Measurements from ENCODE around the gene KCNH6. TPM values are rescaled to one million over a fixed set of nuclear protein-coding genes. Genes with fewer than 3 reads are reported as not detected.

KCNH6 gene
- polyA plus RNA-seq, 1 of the 3 experiments (the other 2 are of a cell fraction) = 0.15 TPM

- H3K27ac ChIP-seq (ENCODE audit: low read depth in 2 of 2, low read length in 1 of 2) = no peak overlapping the region
- no peaks in the 10 kb centered on the region for H3K9me3 ChIP-seq
- H3K79me2 ChIP-seq (ENCODE audit: insufficient read depth) = no peaks in the 10 kb centered on the region
- CTCF ChIA-PET = interaction anchor here (1.0 to 4.3 kb wide), 6 partner anchors 9 to 121 kb away, joined by 3 to 25 read pairs (median 3); no protein-coding TSS in a partner anchor
- DNase-seq = no peak
- no peak overlapping the region for H3K4me3 ChIP-seq (ENCODE audit: low read depth in 2 of 2, low read length in 1 of 2)
- WGBS (ENCODE audit: low lambda C conversion rate) = 89% methylated on average over 20 of the region's 22 CpGs
- H3F3A ChIP-seq (replicated peaks; ENCODE audit: insufficient read depth) = no peaks in the 10 kb centered on the region
- H3K27me3 ChIP-seq (ENCODE audit: insufficient read depth) = no peaks in the 10 kb centered on the region
- no peaks in the 10 kb centered on the region for H3K9me2 ChIP-seq
- H3K9ac ChIP-seq = no peak overlapping the region
- H3K36me3 ChIP-seq (replicated peaks in 1 of 2; ENCODE audit: control insufficient read depth in 1 of 2, insufficient read depth in 2 of 2, low read length in 1 of 2) = no peaks in the 10 kb centered on the region
- H4K20me1 ChIP-seq (ENCODE audit: insufficient read depth) = no peaks in the 10 kb centered on the region
- TF ChIP-seq NRF1 (IDR thresholded peaks at IDR 0.05; ENCODE audit: low read depth, low read length) = no peak
- no peak overlapping the region for H3K4me2 ChIP-seq
- H3K4me1 ChIP-seq (ENCODE audit: control insufficient read depth in 1 of 2, insufficient read depth in 2 of 2, low read depth in 1 of 2, low read length in 1 of 2) = peaks cover 0 to 7% of the 10 kb centered on the region in 2 experiments; a peak in 1 of 4 replicates
- no peak overlapping the region for H2AFZ ChIP-seq (ENCODE audit: low read depth)
- POLR2A ChIA-PET = interaction anchor here (0.6 to 1.5 kb wide), 3 partner anchors 10 to 11 kb away, joined by 3 to 4 read pairs (median 3); no protein-coding TSS in a partner anchor
These were observed 32.2 kb upstream of the KCNH6 start for GRCh38 chr17:63490858-63491400.

- ChIA-PET CTCF (interaction anchor here (0.9 to 4.3 kb wide), 6 partner anchors 9 to 120 kb away, joined by 3 to 25 read pairs (median 3); no protein-coding TSS in a partner anchor), POLR2A (interaction anchor here (1.5 kb wide), 2 partner anchors 10 to 12 kb away, joined by 3 to 4 read pairs; no protein-coding TSS in a partner anchor)
- no peak overlapping the region for H3K4me2 ChIP-seq
- no peaks in the 10 kb centered on the region for H3K9me3 ChIP-seq
- no peak overlapping the region for H3K4me3 ChIP-seq (ENCODE audit: low read depth in 2 of 2, low read length in 1 of 2)
- WGBS (ENCODE audit: low lambda C conversion rate) = 74% methylated on average over 8 of the region's 8 CpGs
- no peaks in the 10 kb centered on the region for H4K20me1 ChIP-seq (ENCODE audit: insufficient read depth)
- DNase-seq = no peak
- H3K79me2 ChIP-seq (ENCODE audit: insufficient read depth) = no peaks in the 10 kb centered on the region
- H3F3A ChIP-seq (replicated peaks; ENCODE audit: insufficient read depth) = no peaks in the 10 kb centered on the region
- no peaks in the 10 kb centered on the region for H3K27me3 ChIP-seq (ENCODE audit: insufficient read depth)
- no peak overlapping the region for H3K27ac ChIP-seq (ENCODE audit: low read depth in 2 of 2, low read length in 1 of 2)
- H3K9me2 ChIP-seq = no peaks in the 10 kb centered on the region
- H3K4me1 ChIP-seq (ENCODE audit: control insufficient read depth in 1 of 2, insufficient read depth in 2 of 2, low read depth in 1 of 2, low read length in 1 of 2) = peaks cover 0 to 12% of the 10 kb centered on the region in 2 experiments; a peak in 1 of 4 replicates
- no peak for TF ChIP-seq USF2 (IDR thresholded peaks at IDR 0.05; ENCODE audit: borderline replicate concordance, low read depth, low read length)
- TF ChIP-seq NRF1 (IDR thresholded peaks at IDR 0.05; ENCODE audit: low read depth, low read length) = no peak
- TF ChIP-seq RAD21 (IDR thresholded peaks at IDR 0.05; ENCODE audit: low read length) = no peak
- TF ChIP-seq NFIC (IDR thresholded peaks at IDR 0.05; ENCODE audit: borderline replicate concordance) = no peak
- no peak for TF ChIP-seq YY1 (IDR thresholded peaks at IDR 0.05; ENCODE audit: low read depth)
- no peak for TF ChIP-seq TEAD4 (IDR thresholded peaks at IDR 0.05; ENCODE audit: borderline replicate concordance, insufficient read depth)
- no peak for TF ChIP-seq REST (IDR thresholded peaks at IDR 0.05; ENCODE audit: low read depth, low read length)
- H3K36me3 ChIP-seq (replicated peaks in 1 of 2; ENCODE audit: control insufficient read depth in 1 of 2, insufficient read depth in 2 of 2, low read length in 1 of 2) = no peaks in the 10 kb centered on the region
- no peak overlapping the region for H3K9ac ChIP-seq
- H2AFZ ChIP-seq (ENCODE audit: low read depth) = no peak overlapping the region
These were observed 31.7 kb upstream of the KCNH6 start for GRCh38 chr17:63491413-63491812.

Data from SK-N-SH (cell line).